Measurements from ENCODE around the gene DEFB115. TPM values are rescaled to one million over a fixed set of nuclear protein-coding genes. Genes with fewer than 3 reads are reported as not detected.
"Not testable (repeated sequence)": the region's sequence is repeated elsewhere in the genome, so short reads cannot be mapped to it uniquely, and the experiment has no call there.

Gene DEFB115
- total RNA-seq, 1 donor = not detected

DNA sequence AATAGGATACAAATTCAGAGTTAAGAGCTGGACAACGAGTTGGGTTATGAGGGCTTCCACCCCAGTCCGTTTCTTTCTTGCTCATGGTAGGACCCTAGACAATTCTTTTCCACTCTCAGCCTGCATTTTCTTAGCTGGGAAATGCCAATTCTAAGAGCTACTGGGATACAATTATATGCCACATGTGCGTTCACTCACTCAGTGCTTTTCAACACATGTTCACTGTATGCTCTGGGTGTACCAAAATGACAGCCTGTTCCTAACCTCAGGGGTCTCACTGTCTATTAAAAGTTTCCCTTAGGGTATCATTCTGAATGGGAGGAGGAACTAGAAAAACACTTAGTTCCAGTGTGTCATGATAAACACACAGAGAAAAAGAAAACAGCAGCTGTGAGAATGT is 505 bp upstream of the DEFB115 start:
- Histone ChIP-seq H3K79me2 (ENCODE audit: insufficient read depth, low read length) (no peaks in the 10 kb centered on the region), H3K9me3 (ENCODE audit: low read depth, low read length) (peaks cover 2% of the 10 kb centered on the region), H3K27me3 (ENCODE audit: insufficient read depth, low read length) (no peaks in the 10 kb centered on the region), H3K4me3 (ENCODE audit: insufficient read depth, low read length) (no peak overlapping the region), H2AFZ (ENCODE audit: low read length) (no peak overlapping the region), H3K4me2 (ENCODE audit: insufficient read depth, low read length) (no peak overlapping the region), H3K27ac (ENCODE audit: low read depth, low read length) (no peak overlapping the region), H3K36me3 (ENCODE audit: insufficient read depth, low read length) (no peaks in the 10 kb centered on the region), H3K4me1 (ENCODE audit: insufficient read depth, low read length) (no peaks in the 10 kb centered on the region), H4K20me1 (ENCODE audit: insufficient read depth, low read length) (no peaks in the 10 kb centered on the region)
- no peak for DNase-seq (ENCODE audit: insufficient read length, low spot score, missing footprints)
- TF ChIP-seq, protein P1, sequence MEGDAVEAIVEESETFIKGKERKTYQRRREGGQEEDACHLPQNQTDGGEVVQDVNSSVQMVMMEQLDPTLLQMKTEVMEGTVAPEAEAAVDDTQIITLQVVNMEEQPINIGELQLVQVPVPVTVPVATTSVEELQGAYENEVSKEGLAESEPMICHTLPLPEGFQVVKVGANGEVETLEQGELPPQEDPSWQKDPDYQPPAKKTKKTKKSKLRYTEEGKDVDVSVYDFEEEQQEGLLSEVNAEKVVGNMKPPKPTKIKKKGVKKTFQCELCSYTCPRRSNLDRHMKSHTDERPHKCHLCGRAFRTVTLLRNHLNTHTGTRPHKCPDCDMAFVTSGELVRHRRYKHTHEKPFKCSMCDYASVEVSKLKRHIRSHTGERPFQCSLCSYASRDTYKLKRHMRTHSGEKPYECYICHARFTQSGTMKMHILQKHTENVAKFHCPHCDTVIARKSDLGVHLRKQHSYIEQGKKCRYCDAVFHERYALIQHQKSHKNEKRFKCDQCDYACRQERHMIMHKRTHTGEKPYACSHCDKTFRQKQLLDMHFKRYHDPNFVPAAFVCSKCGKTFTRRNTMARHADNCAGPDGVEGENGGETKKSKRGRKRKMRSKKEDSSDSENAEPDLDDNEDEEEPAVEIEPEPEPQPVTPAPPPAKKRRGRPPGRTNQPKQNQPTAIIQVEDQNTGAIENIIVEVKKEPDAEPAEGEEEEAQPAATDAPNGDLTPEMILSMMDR (IDR thresholded peaks at IDR 0.05; ENCODE audit: extremely low read depth, low read depth, low read length) = no peak

DNA sequence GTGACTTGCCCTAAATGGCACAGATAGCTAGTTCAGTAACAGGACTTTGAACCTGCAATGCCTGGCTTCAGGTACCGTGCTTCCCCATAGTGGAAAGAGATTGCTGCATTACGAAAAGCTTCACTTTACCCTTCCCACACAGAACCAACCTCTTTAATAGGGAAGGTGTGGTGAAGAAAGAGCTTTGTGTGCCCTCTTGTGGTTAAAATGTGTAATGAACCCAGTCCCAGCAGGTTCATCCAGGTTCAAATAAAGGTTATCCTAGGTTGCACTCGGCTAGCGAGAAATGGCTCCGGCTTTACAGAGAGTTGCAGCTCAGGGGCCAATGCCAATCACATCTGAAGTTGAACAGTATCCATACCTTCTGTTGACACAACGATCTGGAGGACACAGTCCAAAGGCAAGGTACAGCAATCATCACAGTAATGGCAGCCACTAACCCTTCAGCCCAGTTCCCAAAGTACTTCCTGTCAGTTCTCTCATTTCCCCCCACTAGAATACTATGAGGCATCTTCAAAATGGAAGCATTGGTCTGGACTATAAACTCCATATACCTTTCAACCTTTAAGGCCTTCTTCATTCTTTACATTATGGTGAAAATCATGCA is 3.0 kb downstream of the DEFB115 start:
- Histone ChIP-seq H3K36me3 (ENCODE audit: insufficient read depth, low read length) (no peaks in the 10 kb centered on the region), H3K27me3 (ENCODE audit: insufficient read depth, low read length) (no peaks in the 10 kb centered on the region), H3K4me3 (ENCODE audit: insufficient read depth, low read length) (no peak overlapping the region), H3K9me3 (ENCODE audit: low read depth, low read length) (peaks cover 2% of the 10 kb centered on the region), H3K79me2 (ENCODE audit: insufficient read depth, low read length) (no peaks in the 10 kb centered on the region), H2AFZ (ENCODE audit: low read length) (no peak overlapping the region), H3K4me1 (ENCODE audit: insufficient read depth, low read length) (no peaks in the 10 kb centered on the region), H3K4me2 (ENCODE audit: insufficient read depth, low read length) (no peak overlapping the region), H3K27ac (ENCODE audit: low read depth, low read length) (no peak overlapping the region), H4K20me1 (ENCODE audit: insufficient read depth, low read length) (no peaks in the 10 kb centered on the region)
- DNase-seq (ENCODE audit: insufficient read length, low spot score, missing footprints) = no peak
- TF ChIP-seq, protein P1 (IDR thresholded peaks at IDR 0.05; ENCODE audit: extremely low read depth, low read depth, low read length) = peak; percentile 13

GRCh38 chr20:31274441-31274840 is 17.0 kb downstream of the DEFB115 start:
- Histone ChIP-seq H3K36me3 (ENCODE audit: insufficient read depth, low read length) (no peaks in the 10 kb centered on the region), H4K20me1 (ENCODE audit: insufficient read depth, low read length) (no peaks in the 10 kb centered on the region), H3K79me2 (ENCODE audit: insufficient read depth, low read length) (no peaks in the 10 kb centered on the region), H3K4me1 (ENCODE audit: insufficient read depth, low read length) (no peaks in the 10 kb centered on the region), H3K27me3 (ENCODE audit: insufficient read depth, low read length) (no peaks in the 10 kb centered on the region), H2AFZ (ENCODE audit: low read length) (no peak overlapping the region), H3K4me2 (ENCODE audit: insufficient read depth, low read length) (no peak overlapping the region), H3K27ac (ENCODE audit: low read depth, low read length) (no peak overlapping the region), H3K4me3 (ENCODE audit: insufficient read depth, low read length) (no peak overlapping the region), H3K9me3 (ENCODE audit: low read depth, low read length) (peaks cover 3% of the 10 kb centered on the region)
- TF ChIP-seq, protein P1 (IDR thresholded peaks at IDR 0.05; ENCODE audit: extremely low read depth, low read depth, low read length) = no peak
- no peak for DNase-seq (ENCODE audit: insufficient read length, low spot score, missing footprints)

DNA sequence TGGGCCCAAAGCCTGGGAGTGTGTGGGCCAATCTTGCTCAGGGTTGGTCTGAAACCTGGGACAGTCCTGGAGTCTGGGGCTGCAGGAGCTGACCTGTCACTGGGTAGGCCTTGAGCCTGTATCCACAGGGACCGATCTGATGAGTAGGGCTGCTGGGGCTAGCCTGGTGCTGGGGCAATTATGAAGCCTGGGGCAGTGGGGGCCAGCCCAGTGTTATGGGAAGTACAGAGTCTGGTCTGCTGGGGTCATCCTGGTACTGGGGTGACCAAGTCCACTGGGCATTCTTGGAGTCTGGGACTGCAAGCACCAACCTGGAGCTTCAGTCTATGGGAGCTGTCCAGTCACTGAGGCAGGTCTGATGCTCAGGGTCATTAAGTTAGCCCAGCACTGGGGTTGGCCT is 20.7 kb downstream of the DEFB115 start:
- no peaks in the 10 kb centered on the region for H3K4me1 ChIP-seq (ENCODE audit: insufficient read depth, low read length)
- DNase-seq (ENCODE audit: insufficient read length, low spot score, missing footprints) = peak; percentile 21
- TF ChIP-seq, protein P1 (IDR thresholded peaks at IDR 0.05; ENCODE audit: extremely low read depth, low read depth, low read length) = no peak
- H3K27ac ChIP-seq (ENCODE audit: low read depth, low read length) = no peak overlapping the region
- no peak overlapping the region for H3K4me2 ChIP-seq (ENCODE audit: insufficient read depth, low read length)
- no peaks in the 10 kb centered on the region for H3K36me3 ChIP-seq (ENCODE audit: insufficient read depth, low read length)
- H3K79me2 ChIP-seq (ENCODE audit: insufficient read depth, low read length) = no peaks in the 10 kb centered on the region
- H4K20me1 ChIP-seq (ENCODE audit: insufficient read depth, low read length) = no peaks in the 10 kb centered on the region
- no peaks in the 10 kb centered on the region for H3K27me3 ChIP-seq (ENCODE audit: insufficient read depth, low read length)
- H3K9me3 ChIP-seq (ENCODE audit: low read depth, low read length) = peaks cover 1% of the 10 kb centered on the region
- H3K4me3 ChIP-seq (ENCODE audit: insufficient read depth, low read length) = no peak overlapping the region
- H2AFZ ChIP-seq (ENCODE audit: low read length) = no peak overlapping the region

DNA sequence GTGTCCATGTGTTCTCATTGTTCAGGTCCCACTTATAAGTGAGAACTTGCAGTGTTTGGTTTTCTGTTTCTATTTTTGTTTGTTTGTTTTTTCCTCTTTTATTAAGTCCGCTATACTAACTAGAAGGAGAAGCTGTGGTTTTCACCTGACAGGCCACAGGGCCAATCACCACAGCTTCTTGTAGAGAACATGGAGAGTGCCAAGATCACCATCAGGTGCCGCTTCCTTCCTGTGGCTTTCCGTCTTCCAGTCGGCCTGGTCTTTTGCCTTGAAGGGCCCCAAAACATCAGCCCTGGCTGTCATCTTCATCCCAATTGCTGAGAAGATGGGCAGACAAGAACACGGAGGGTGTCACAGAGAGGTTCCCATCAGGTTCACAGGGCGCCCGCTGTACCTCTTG is 27.5 kb downstream of the DEFB115 start:
- not testable (repeated sequence) for DNase-seq (ENCODE audit: insufficient read length, low spot score, missing footprints); H3K4me2 ChIP-seq (ENCODE audit: insufficient read depth, low read length); H3K4me3 ChIP-seq (ENCODE audit: insufficient read depth, low read length); H3K27me3 ChIP-seq (ENCODE audit: insufficient read depth, low read length); H2AFZ ChIP-seq (ENCODE audit: low read length); H3K79me2 ChIP-seq (ENCODE audit: insufficient read depth, low read length); H3K36me3 ChIP-seq (ENCODE audit: insufficient read depth, low read length); H4K20me1 ChIP-seq (ENCODE audit: insufficient read depth, low read length); H3K9me3 ChIP-seq (ENCODE audit: low read depth, low read length); H3K27ac ChIP-seq (ENCODE audit: low read depth, low read length); H3K4me1 ChIP-seq (ENCODE audit: insufficient read depth, low read length)
